ENCODE measurements around the gene CNGB1.

GRCh38 chr16:57878586-57878985 is 92.3 kb downstream of the CNGB1 start:
- TF ChIP-seq CTCF (optimal IDR thresholded peaks at IDR 0.05 in 1 of 3, IDR thresholded peaks at IDR 0.05 in 1 of 3, conservative IDR thresholded peaks at IDR 0.05 in 1 of 3; ENCODE audit: extremely low read depth in 1 of 3, insufficient read depth in 2 of 3, low read length in 3 of 3) (no peak), EZH2 (IDR thresholded peaks at IDR 0.05; ENCODE audit: low read length) (no peak)

All from keratinocyte (primary cell).